ENCODE results near the gene SLC29A1. TPM values are rescaled to one million over a fixed set of nuclear protein-coding genes. Genes with fewer than 3 reads are reported as not detected.
A peak's percentile ranks its signal among the peaks of the same experiment; 100 is the strongest.

The SLC29A1 gene
- total RNA-seq, 1 experiment from 2014 or later: 22.2 TPM

DNA sequence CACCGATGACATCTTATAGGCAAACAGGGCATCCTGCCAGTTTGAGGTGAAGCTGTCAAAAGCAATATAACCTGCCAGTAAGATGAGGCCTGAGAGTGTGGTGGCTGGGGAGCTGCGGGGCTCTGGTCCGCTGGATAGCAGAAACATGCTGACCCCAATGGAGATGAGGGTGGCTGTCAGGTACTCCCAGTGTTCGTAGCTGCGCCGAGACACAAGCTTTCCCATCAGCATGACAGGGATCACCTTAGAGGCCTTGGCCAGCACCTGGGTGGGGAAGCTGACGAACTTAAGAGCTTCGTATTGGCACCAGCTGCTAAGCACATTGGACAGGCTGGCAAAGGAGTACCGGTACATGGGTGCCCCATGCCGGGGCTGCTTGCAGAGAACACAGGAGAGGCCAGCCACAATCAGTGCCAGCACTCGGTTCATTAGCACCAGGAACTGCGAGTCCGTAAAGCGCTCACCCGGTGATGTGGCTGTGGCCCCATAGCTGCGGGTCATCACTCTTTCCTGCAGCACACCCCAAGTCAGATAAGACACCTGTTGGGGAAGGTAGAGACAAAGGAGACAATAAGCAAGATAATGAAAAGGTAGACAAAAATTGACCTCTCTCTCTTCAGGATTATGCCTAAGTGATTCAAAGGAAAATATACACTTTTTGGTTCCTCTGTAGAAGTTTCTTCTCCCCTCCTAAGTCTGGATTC lies 31.9 kb downstream of the SLC29A1 start:
- DNase-seq (ENCODE audit: low read depth): peak; percentile 32

GRCh38 chr6:44255871-44256774 lies 32.7 kb downstream of the SLC29A1 start:
- no peak for DNase-seq (ENCODE audit: low read depth)

DNA sequence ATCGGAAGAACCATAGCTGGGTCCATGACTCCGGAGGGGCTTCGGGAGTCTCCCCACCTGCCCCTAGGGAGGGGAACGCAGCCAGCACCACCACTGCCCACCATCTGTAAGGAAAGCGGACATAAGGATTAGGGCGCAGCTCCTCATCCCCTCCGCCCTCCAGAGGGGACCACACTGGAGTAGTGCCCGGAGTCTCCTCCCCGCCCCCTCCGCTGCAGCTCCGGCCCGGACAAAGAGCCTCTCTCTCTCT lies 33.3 kb downstream of the SLC29A1 start:
- DNase-seq (ENCODE audit: low read depth): no peak

- DNase-seq (ENCODE audit: low read depth): peak; percentile 78
These were observed 33.8 kb downstream of the SLC29A1 start, which contains the start of gene SLC35B2 for GRCh38 chr6:44257025-44257752. Gene SLC35B2, minus strand, starts transcription at chr6:44257528. Its CDS starts 118 bp downstream, at chr6:44257410.

DNA sequence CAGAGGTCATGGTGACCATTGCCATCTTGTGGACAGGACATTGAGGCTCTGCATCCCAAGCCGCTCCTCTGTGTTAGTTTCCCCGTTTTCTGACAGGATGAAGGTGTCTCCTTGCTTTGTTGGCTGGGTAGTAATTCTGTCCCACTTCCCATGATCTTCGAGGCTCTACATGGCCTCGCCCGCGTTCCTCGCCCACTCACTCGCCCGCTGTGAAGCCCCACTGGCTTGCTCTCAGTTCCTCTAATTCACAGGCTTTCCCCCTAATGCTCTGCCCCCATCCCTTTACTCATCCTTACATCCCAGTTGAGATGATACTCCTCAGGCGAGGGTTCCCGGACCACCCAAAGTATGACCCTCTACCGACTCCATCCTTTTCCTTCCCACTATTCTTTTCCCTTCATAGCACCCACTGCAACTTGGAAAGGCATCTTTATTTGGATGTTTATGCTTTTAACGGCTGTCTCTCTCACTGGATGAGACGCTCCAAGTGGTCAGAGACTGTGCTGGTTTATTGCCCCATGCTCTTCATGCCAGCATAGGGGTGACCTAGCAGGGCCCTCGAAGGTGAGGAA lies 34.4 kb downstream of the SLC29A1 start:
- DNase-seq (ENCODE audit: low read depth): no peak

- DNase-seq (ENCODE audit: low read depth): no peak
These were observed 35.0 kb downstream of the SLC29A1 start for GRCh38 chr6:44258325-44258863.

- DNase-seq (ENCODE audit: low read depth): no peak
These were observed 35.5 kb downstream of the SLC29A1 start for GRCh38 chr6:44258921-44259320.

- no peak for DNase-seq (ENCODE audit: low read depth)
These were observed 36.6 kb downstream of the SLC29A1 start for GRCh38 chr6:44260011-44260410.

DNA sequence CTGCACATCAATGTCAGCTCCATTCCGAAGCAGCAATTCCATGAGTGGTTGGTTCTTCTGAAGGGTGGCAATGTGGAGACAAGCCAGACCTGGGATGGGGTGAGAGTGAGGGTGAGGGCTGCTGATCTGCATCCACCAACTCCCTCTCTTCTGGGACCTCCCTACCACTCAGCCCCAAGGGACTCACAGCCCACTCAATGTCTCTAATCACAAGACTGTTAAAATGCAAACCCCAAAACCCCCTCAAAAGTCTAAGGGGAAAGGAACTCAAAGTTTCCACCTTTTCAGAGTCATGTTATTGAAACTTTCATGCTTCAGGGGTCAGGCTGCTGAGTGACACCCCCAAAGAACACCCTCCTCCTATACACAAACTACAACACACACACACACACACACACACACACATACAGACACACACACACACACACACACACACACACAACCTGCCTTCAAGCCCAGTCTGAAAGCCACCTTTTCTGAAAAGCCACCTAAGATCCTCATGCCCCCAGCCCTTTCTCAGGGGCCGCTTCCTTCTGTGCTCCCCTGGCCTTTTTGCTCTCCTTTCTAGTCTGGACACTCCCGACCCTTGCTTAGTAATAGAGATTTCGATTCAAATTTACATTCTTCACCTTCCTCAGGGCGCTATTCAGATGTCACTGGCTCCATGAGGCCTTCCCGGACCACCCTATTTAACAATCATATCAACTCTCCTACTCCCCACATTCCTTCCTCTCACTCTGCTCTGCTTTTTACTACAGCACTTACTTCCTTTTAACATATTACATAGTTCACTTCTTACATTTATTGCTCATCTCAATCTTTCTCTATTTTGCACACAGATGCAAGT lies 37.3 kb downstream of the SLC29A1 start:
- no peak for DNase-seq (ENCODE audit: low read depth)

- DNase-seq (ENCODE audit: low read depth): no peak
These were observed 38.2 kb downstream of the SLC29A1 start for GRCh38 chr6:44261581-44261980.

GRCh38 chr6:44262467-44263353 lies 39.3 kb downstream of the SLC29A1 start:
- peak; percentile 23 for DNase-seq (ENCODE audit: low read depth)

GRCh38 chr6:44263354-44264100 lies 40.1 kb downstream of the SLC29A1 start:
- peak; percentile 61 for DNase-seq (ENCODE audit: low read depth)

GRCh38 chr6:44264154-44265006 lies 41.0 kb downstream of the SLC29A1 start:
- no peak for DNase-seq (ENCODE audit: low read depth)

DNA sequence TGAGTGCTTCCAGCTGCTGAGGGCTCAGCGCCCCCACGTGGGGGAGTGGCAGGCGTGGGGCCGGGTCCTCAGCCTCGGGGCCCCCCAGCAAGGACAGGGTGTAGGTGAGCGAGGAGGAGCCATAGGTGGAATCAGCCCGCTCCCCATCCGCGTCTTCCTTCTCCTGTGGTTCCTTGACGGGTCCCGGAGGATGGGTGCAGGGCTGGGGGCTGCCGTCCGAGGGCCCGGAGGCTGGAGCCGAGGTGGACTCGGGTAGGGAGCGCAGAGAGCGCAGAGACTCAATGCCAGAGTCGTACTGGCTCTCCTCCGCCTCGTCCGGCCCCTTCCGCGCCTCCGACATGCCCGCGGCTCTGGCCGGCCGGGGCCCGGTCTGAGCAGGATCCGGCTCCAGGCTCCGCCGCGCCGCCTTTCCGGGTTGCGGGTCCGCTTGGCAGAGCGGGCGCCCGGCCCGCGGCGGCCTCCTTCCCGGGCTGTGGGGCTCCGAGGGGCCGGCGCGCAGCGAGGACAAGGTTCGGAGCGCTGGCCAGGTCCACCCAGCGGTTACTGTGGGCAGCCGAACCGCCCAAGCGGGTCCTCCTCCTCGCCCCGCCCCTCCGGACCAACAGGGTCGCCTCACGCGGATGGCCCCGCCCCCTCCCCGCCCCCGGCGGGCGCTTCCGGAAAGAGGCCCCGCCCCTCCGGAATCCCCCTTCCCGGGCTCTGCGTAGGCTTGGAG lies 41.8 kb downstream of the SLC29A1 start, which contains the start of gene NFKBIE:
NFKBIE (minus strand) TSS at position 545 of the 715 bp plus-strand sequence; CDS start at position 340, 205 bp downstream.
- peak; percentile 91 for DNase-seq (ENCODE audit: low read depth)

DNA sequence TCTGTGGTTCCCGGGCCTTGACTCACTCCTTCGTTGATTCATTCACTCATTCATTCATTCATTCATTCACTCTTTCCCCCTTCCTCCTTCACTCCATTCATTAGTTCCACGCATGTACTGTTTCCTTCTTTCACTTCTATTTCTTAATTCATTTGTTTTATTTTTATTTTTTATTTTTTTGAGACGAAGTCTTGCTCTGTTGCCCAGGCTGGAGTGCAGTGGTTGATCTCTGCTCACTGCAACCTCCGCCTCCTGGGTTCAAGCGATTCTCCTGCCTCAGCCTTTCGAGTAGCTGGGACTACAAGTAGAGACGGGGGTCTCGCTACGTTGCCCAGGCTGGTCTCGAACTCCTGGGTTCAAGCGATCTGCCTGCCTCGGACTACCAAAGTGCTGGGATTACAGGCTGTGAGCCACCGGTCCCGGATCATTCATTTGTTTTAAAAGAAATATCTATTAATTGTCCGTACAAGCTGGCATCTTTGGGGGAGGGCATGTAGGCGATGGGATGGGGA lies 42.4 kb downstream of the SLC29A1 start:
- DNase-seq (ENCODE audit: low read depth): no peak

DNA sequence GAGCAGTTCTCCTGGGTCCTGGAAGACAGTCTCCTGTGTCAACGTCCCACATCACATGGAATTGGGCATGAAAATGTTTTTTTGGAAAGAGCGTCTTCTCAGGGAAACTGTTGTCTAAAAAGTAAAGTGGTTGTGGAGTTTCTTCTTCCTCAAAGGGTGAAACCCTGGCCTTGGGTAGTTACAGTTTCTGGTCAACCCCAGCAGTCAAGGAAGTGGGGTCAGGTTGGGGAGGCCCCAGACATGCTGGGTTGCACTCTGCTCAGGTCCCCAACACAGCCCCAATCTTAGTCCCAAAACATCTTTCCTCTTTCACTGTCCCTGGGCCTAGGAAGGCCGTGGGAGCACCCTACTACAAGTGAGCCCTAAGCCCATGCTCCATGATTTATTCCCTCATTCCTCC lies 43.0 kb downstream of the SLC29A1 start:
- DNase-seq (ENCODE audit: low read depth): no peak

- no peak for DNase-seq (ENCODE audit: low read depth)
These were observed 43.9 kb downstream of the SLC29A1 start for GRCh38 chr6:44267252-44267651.

Data from RPMI7951 (cell line).